MM.1S (cell line): Measurements from ENCODE around the gene SDC3.

Source experiments
- EZH2 ChIP-seq: fragments of 300-600 bp; sonication (generic); optimal IDR thresholded peaks from 2 replicates; pipeline ENCODE3; 2017; ENCODE audit warnings: low read depth, mild to moderate bottlenecking, antibody characterized with exemption, low read length, mixed read lengths
- EZH2phosphoT487 ChIP-seq: fragments of 300-600 bp; sonication (generic); IDR thresholded peaks from 2 replicates; pipeline ENCODE4 v1.6.1; 2018; ENCODE audit warnings: antibody characterized with exemption, low read length
- TF ChIP-seq, protein P1 (sequence below): fragments of 300-600 bp; sonication (generic); IDR thresholded peaks from 2 replicates; pipeline ENCODE4 v1.5.1; 2016; ENCODE audit warnings: antibody characterized with exemption, low read length, mixed read lengths

DNA sequence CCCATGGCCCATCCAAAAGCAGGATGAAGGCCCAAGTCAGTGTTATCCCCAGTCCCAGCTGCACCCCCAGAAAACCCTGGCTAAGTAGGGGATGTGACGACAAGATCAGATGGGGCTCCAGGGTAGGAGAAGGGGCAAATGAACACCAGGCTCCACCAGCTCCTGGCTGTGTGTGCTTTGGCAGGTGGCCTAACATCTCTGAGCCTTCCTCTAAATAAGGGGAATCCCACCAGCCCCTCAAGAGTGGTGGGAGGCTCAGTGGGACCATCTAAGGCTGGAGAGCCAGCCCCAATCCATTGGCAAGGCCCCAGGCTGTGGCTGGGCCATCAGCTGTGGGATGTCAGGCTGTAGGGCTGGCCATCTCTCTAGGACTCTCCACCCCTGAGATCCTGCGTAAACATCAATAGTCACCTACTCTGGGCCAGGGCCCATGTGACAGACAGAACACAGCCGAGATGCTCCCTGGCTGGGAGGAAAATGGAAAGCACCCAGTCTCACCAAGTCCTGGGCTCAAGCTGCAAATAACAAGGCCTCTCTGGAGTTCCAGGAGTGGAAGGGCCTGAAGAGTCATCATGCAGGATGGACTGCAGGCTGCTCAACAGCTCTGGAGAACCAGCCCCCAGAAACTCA, 7.5 kb downstream of the SDC3 start:
- TF ChIP-seq, protein P1, sequence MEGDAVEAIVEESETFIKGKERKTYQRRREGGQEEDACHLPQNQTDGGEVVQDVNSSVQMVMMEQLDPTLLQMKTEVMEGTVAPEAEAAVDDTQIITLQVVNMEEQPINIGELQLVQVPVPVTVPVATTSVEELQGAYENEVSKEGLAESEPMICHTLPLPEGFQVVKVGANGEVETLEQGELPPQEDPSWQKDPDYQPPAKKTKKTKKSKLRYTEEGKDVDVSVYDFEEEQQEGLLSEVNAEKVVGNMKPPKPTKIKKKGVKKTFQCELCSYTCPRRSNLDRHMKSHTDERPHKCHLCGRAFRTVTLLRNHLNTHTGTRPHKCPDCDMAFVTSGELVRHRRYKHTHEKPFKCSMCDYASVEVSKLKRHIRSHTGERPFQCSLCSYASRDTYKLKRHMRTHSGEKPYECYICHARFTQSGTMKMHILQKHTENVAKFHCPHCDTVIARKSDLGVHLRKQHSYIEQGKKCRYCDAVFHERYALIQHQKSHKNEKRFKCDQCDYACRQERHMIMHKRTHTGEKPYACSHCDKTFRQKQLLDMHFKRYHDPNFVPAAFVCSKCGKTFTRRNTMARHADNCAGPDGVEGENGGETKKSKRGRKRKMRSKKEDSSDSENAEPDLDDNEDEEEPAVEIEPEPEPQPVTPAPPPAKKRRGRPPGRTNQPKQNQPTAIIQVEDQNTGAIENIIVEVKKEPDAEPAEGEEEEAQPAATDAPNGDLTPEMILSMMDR = no peak
- TF ChIP-seq EZH2phosphoT487 = no peak
- TF ChIP-seq EZH2 = no peak
